HG02642 (cell line): ENCODE results near the gene BPNT1.

Experiments used
- ATAC-seq: cut with Tn5 transposase; IDR thresholded peaks from one replicate; pipeline ENCODE4 v1.9.1; 2021; ENCODE audit warnings: mild to moderate bottlenecking; ENCODE audit not compliant: unreplicated experiment, poor library complexity

The BPNT1 gene

DNA sequence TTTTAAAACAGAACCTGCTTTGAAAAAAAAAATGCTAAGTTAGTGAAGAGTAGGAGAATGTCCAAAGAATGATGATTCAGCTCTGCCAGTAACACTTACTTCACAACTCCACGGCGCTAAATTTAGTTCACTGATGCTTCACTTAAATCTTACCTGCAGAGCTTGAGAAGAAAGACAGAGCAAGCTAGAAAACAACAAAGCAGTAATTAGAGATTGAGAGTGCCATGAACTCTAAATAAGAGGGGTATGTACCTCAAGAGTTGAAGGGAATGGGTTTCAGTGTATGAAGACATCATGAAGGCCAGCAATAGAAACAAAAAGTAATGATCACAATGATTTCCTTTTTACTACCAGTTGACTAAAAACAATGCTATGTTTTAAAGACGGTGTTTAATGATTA lies 76.1 kb downstream of the BPNT1 start:
- ATAC-seq = peak; percentile 56

DNA sequence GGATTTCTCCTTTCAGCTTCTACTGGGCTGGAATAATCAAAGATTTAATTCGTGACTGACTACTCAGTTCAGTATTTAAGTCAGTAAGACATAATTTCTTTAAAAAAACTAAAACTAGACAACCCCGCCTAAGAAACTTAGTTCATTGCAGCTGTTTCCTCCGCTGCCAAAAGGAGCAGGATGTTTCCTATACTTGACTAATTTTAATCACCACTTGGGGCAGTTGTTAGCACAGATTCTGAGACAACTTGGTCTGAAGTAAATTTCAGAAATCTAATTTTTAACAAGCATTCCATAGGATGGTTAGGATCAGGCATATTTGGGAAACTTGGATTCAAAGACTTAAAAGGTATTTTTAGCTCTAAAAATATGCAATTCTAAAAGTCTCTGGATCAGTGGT lies 77.3 kb downstream of the BPNT1 start:
- no peak for ATAC-seq

- ATAC-seq = no peak
These were observed 78.0 kb downstream of the BPNT1 start for GRCh38 chr1:220011620-220012019.
